K562 (cell line): ENCODE data around the gene TPCN1. TPM values are rescaled to one million over a fixed set of nuclear protein-coding genes. Genes with fewer than 3 reads are reported as not detected.
A peak's percentile ranks its signal among the peaks of the same experiment; 100 is the strongest.

Experiments
- ARID1B ChIP-seq: fragments of 450-650 bp; IDR thresholded peaks from 2 replicates; pipeline ENCODE4 v1.6.1; 2016; ENCODE audit warnings: antibody characterized with exemption, mild to moderate bottlenecking, inconsistent platforms
- CBX2 ChIP-seq: fragments of 200-600 bp; sonication (generic); IDR thresholded peaks from one replicate; pipeline ENCODE4 v1.6.1; 2012; ENCODE audit warnings: mild to moderate bottlenecking, low read length, inconsistent platforms; ENCODE audit not compliant: insufficient read depth, poor library complexity, severe bottlenecking
- CEBPG ChIP-seq, 3 experiments: fragments of 200-800 bp in 1 of 3; sonication (Bioruptor generic) in 1 of 3; sonication (generic) in 1 of 3; formaldehyde crosslinking in 1 of 3; IDR thresholded peaks in 2 of 3; conservative IDR thresholded peaks in 1 of 3; 2 replicates each; pipeline versions ENCODE4 v1.6.1 to v1.8.0; 2016 to 2022; ENCODE audit warnings: missing compliant biosample characterization in 2 of 3, missing genetic modification characterization in 2 of 3, mild to moderate bottlenecking in 1 of 3, missing genetic modification reagents in 1 of 3
- HCFC1 ChIP-seq: IDR thresholded peaks from 2 replicates; pipeline ENCODE4 v1.6.1; 2012; ENCODE audit warnings: low read depth, low read length, improper control_type of control experiment
- MAFF ChIP-seq: IDR thresholded peaks from 2 replicates; pipeline ENCODE4 v1.6.1; 2012; ENCODE audit warnings: low read length, improper control_type of control experiment
- MLLT1 ChIP-seq, 2 experiments: fragments of 450-650 bp; IDR thresholded peaks; 2 replicates each; pipeline ENCODE4 v1.6.1; 2016
- POLR2H ChIP-seq: IDR thresholded peaks from 2 replicates; pipeline ENCODE4 v1.6.1; 2016; ENCODE audit warnings: missing genetic modification characterization, low read depth, mild to moderate bottlenecking, control low read depth, missing compliant biosample characterization, moderate library complexity
- PRMT5 ChIP-seq: sonication (generic); formaldehyde crosslinking; IDR thresholded peaks from 2 replicates; pipeline ENCODE4 v1.5.0; 2020; ENCODE audit warnings: missing genetic modification reagents
- TAL1 ChIP-seq: fragments of 450-650 bp; IDR thresholded peaks from 2 replicates; pipeline ENCODE4 v1.6.1; 2016; ENCODE audit warnings: mild to moderate bottlenecking
- ZBTB11 ChIP-seq, 3 experiments: fragments of 200-800 bp in 1 of 3; fragments of 250-450 bp in 1 of 3; fragments of 450-650 bp in 1 of 3; sonication (Bioruptor Pico) in 1 of 3; sonication (Bioruptor generic) in 1 of 3; formaldehyde crosslinking in 1 of 3; IDR thresholded peaks; 2 replicates each; pipeline versions ENCODE4 v1.6.1 to v1.8.0; 2016 to 2022; ENCODE audit warnings: mild to moderate bottlenecking in 2 of 3, missing genetic modification characterization in 2 of 3, missing compliant biosample characterization in 1 of 3, moderate library complexity in 1 of 3
- ZBTB8A ChIP-seq: fragments of 450-650 bp; IDR thresholded peaks from 2 replicates; pipeline ENCODE4 v1.6.1; 2018; ENCODE audit warnings: mild to moderate bottlenecking, moderate library complexity; ENCODE audit not compliant: partially characterized antibody
- ZNF174 ChIP-seq: fragments of 250-450 bp; sonication (Bioruptor Pico); IDR thresholded peaks from 2 replicates; pipeline ENCODE4 v1.4.0; 2020; ENCODE audit warnings: mild to moderate bottlenecking
- ZNF253 ChIP-seq: fragments of 250-450 bp; sonication (Bioruptor Pico); conservative IDR thresholded peaks from 2 replicates; pipeline ENCODE4 v1.6.1; 2021; ENCODE audit warnings: mild to moderate bottlenecking
- ZNF609 ChIP-seq: sonication (generic); formaldehyde crosslinking; IDR thresholded peaks from 2 replicates; pipeline ENCODE4 v1.8.1; 2023; ENCODE audit warnings: missing genetic modification reagents, mild to moderate bottlenecking, borderline replicate concordance
- ZNF655 ChIP-seq: fragments of 250-450 bp; sonication (Bioruptor Pico); IDR thresholded peaks from 2 replicates; pipeline ENCODE4 v1.5.0; 2021
- ZNF75A ChIP-seq: fragments of 450-650 bp; formaldehyde crosslinking; IDR thresholded peaks from 2 replicates; pipeline ENCODE4 v1.4.0; 2020; ENCODE audit warnings: mild to moderate bottlenecking
- polyA plus RNA-seq, 8 experiments: library from polyadenylated mRNA; depleted of rRNA in 4 of 8; stranded (reverse) in 5 of 8; unstranded in 3 of 8; fragments of >200 nt; fragmentation: Nextera tagmentation in 2 of 8; fragmentation: Illumina TruSeq in 1 of 8; extraction: Ambion mirVana in 2 of 8; extraction: Trizol in 1 of 8; gene quantifications; 2 replicates each; pipeline versions ENCODE4 v1.2.1 to v1.2.3, GENCODE V29; 2011 to 2014; ENCODE audit warnings: inconsistent platforms in 1 of 8, missing spikeins in 1 of 8
- total RNA-seq, 7 experiments: library from RNA; depleted of rRNA in 6 of 7; stranded (reverse); fragments of >200 nt in 6 of 7; fragmentation: Illumina TruSeq in 2 of 7; extraction: Trizol in 2 of 7; gene quantifications; 2 replicates each; pipeline versions ENCODE4 v1.2.1 to v1.2.3, GENCODE V29; 2011 to 2021; ENCODE audit warnings: low replicate concordance in 1 of 7

TPCN1 gene
- total and polyA plus RNA-seq, 9 of the 15 experiments (the other 6 are each of a cell fraction or from before 2014, with no cell fraction given): 0.80 to 23.8 (median 7.4) TPM

- TF ChIP-seq ZNF609 (no peak), TAL1 (no peak), ZNF174 (no peak), MLLT1 (IDR thresholded peaks at IDR 0.05) (no peak), ARID1B (0 out of 2 replicates have a peak, but pooled peaks have one; percentile 47), ZBTB8A (no peak), ZNF655 (no peak), POLR2H (tag) (no peak), HCFC1 (no peak), CBX2 (no peak), ZBTB11 (CRISPR knock-in tag; IDR thresholded peaks at IDR 0.05) (no peak), PRMT5 (CRISPR knock-in tag) (no peak), MAFF (no peak), ZNF75A (no peak), CEBPG (CRISPR knock-in tag; IDR thresholded peaks at IDR 0.05) (peak; percentile 80), CEBPG (tag; conservative IDR thresholded peaks at IDR 0.05 in 1 of 2, IDR thresholded peaks at IDR 0.05 in 1 of 2) (peak; percentile 85 to 93), ZNF253 (no peak)
Measured at GRCh38 chr12:113271853-113272561, 50.7 kb downstream of the TPCN1 start (continued).
